22Rv1 (cell line): Measurements from ENCODE around the gene AGFG2.
"Not testable (repeated sequence)": the region's sequence is repeated elsewhere in the genome, so short reads cannot be mapped to it uniquely, and the experiment has no call there.

Experiments
- H3K27ac ChIP-seq: fragments of 450-650 bp; 2 replicates; pipeline ENCODE4 v1.5.1; 2017
- ZFX ChIP-seq: fragments of 450-650 bp; IDR thresholded peaks from 2 replicates; pipeline ENCODE4 v1.6.1; 2017; ENCODE audit warnings: antibody characterized with exemption, borderline replicate concordance
- TF ChIP-seq, protein P1 (sequence below): fragments of 450-650 bp; IDR thresholded peaks from 2 replicates; pipeline ENCODE4 v1.5.1; 2017; ENCODE audit warnings: mild to moderate bottlenecking

Gene AGFG2

GRCh38 chr7:100532165-100533022, 6.6 kb upstream of the AGFG2 start:
- TF ChIP-seq, protein P1, sequence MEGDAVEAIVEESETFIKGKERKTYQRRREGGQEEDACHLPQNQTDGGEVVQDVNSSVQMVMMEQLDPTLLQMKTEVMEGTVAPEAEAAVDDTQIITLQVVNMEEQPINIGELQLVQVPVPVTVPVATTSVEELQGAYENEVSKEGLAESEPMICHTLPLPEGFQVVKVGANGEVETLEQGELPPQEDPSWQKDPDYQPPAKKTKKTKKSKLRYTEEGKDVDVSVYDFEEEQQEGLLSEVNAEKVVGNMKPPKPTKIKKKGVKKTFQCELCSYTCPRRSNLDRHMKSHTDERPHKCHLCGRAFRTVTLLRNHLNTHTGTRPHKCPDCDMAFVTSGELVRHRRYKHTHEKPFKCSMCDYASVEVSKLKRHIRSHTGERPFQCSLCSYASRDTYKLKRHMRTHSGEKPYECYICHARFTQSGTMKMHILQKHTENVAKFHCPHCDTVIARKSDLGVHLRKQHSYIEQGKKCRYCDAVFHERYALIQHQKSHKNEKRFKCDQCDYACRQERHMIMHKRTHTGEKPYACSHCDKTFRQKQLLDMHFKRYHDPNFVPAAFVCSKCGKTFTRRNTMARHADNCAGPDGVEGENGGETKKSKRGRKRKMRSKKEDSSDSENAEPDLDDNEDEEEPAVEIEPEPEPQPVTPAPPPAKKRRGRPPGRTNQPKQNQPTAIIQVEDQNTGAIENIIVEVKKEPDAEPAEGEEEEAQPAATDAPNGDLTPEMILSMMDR, result no peak
- TF ChIP-seq ZFX, result no peak
- H3K27ac ChIP-seq, result no peak overlapping the region

- H3K27ac ChIP-seq, result not testable (repeated sequence)
Measured at GRCh38 chr7:100535982-100536381, 3.0 kb upstream of the AGFG2 start.

GRCh38 chr7:100536695-100537094, 2.3 kb upstream of the AGFG2 start:
- not testable (repeated sequence) for H3K27ac ChIP-seq

- H3K27ac ChIP-seq, result peak overlapping the region; percentile 91
- no peak for TF ChIP-seq ZFX
- TF ChIP-seq, protein P1, result no peak
Measured at GRCh38 chr7:100538348-100538653, 702 bp upstream of the AGFG2 start.

DNA sequence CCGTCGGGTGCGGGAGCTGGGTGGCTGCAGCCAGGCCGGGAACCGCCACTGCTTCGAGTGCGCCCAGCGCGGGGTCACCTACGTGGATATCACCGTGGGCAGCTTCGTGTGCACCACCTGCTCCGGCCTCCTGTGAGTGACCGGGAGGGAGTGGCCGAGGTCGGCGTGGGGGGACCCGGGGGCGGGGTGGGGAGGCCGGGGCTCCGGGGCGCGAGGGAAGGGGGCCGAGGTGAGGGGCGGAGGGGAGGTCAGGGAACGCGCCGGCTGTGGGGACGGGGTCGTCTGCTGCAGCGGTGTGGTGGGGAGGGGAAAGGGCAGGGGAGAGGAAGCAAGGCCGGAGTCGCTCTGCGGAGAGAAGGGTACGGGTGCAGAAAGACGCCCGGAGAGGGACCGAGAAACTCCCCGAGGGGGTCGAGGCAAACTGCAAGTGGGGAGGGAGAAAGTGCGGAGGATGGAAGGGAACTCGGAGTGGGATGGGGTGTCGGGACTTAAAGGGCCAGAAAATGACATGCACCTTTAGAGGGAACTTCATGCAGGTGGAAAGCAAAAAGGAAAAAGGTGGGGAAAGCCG, 518 bp downstream of the AGFG2 start:
- H3K27ac ChIP-seq, result peak overlapping the region; percentile 91
- TF ChIP-seq ZFX, result no peak
- TF ChIP-seq, protein P1, result no peak

DNA sequence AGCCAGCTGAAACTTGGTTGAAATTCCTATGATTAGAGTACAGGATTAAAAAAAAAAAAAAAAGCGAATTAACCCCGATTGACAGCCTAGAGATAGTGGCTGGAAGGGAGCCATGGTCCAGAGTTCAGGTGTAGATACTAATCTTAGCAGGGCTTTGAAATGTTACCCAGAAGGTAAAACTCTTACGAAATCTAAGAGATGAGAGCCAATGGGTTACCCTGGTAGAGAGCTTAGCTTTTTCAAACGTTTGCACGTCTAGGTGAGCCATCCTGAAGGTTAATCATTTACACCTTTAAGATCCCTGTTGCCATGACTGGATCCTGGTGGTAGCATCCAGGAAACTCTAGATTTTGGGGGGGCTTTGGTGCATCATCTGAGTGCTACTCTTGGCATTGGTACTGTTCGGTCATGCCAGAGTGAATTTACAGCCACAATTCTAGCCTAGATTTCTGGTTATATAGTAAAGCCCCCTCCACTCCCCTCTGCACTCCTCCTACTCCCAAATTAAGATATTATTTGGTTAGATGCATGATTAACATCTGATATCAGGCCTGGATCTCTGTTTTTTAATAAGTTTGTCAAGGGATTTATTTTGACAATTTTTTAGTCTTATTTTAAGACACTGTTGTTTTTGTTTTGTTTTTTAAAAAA, 1.2 kb downstream of the AGFG2 start:
- TF ChIP-seq ZFX, result no peak
- TF ChIP-seq, protein P1, result no peak
- peak overlapping the region; percentile 91 for H3K27ac ChIP-seq

DNA sequence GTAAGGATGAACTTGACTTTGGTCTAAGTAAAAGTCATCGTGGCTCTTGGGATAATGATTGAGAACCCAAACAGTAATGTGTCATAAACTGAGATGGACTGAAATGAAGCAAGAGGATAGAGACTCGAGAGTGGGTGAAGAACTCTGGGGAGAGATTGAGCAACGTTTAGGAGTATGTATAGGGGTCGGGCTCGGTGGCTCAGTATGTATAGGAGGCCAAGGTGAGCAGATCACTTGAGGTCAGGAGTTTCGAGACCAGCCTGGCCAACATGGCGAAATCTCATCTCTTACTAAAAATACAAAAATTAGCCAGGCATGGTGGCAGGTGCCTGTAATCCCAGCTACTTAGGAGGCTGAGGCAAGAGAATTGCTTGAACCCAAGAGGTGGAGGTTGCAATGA, 2.3 kb downstream of the AGFG2 start:
- H3K27ac ChIP-seq, result not testable (repeated sequence)

DNA sequence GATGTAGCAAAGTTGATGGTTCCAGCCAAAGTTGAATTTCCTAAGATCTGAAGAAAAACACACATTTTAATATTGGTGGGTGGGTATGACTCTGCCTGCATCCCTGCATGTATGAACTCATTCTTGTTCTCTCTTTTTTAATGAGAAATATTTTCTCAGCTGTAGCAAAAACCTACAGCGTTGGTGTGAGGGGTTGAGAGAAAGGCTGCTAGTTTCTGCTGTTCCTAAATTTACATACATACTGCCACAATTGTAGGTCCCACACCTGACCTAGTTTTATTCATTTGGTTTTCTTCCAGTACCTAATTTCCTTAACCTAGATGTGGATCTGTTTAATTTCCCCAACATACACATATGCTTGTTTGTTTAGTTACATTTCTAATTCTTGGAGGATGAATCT, 4.6 kb downstream of the AGFG2 start:
- peak overlapping the region; percentile 77; the same call in 1 of the 2 replicates for H3K27ac ChIP-seq
- TF ChIP-seq, protein P1, result no peak
- no peak for TF ChIP-seq ZFX
